H1 (cell line): ENCODE measurements around the gene ITPR3. TPM values are rescaled to one million over a fixed set of nuclear protein-coding genes. Genes with fewer than 3 reads are reported as not detected.

Experiments
- CTCF ChIA-PET: fragments of 300-600 bp; sonication (Branson Sonifier 250); formaldehyde crosslinking; loops from one replicate; lab custom pipeline; 2021; ENCODE audit not compliant: partially characterized antibody; lab: Charles Lee
- POLR2A ChIA-PET: fragments of 300-600 bp; sonication (Branson Sonifier 250); formaldehyde crosslinking; loops from one replicate; lab custom pipeline; 2021; ENCODE audit warnings: inconsistent platforms; ENCODE audit not compliant: partially characterized antibody; lab: Charles Lee
- DNase-seq, 2 experiments: peaks; one replicate each; pipeline versions ENCODE4 v3.0.0 to v3.0.0-alpha.2; 2010 to 2022; ENCODE audit warnings: low spot score in 2 of 2, low read depth in 1 of 2, mixed read lengths in 1 of 2
- FAIRE-seq: peaks from 2 replicates; lab custom pipeline; 2011; peaks lifted over from hg19 to GRCh38; lab: Jason Lieb, UNC
- H2AFZ ChIP-seq: 2 replicates; pipeline ENCODE4 v1.8.1; 2012; ENCODE audit warnings: low read length, inconsistent platforms
- H2AK5ac ChIP-seq: 2 replicates; pipeline ENCODE4 v1.6.1; 2013; ENCODE audit warnings: low read depth, low read length
- H2BK120ac ChIP-seq: replicated peaks from 2 replicates; pipeline ENCODE3; 2013; ENCODE audit warnings: low read depth, low read length, inconsistent platforms
- H2BK12ac ChIP-seq: 2 replicates; pipeline ENCODE4 v1.6.1; 2013; ENCODE audit warnings: low read depth, low read length
- H2BK15ac ChIP-seq: 2 replicates; pipeline ENCODE4 v1.6.1; 2013; ENCODE audit warnings: low read length
- H2BK20ac ChIP-seq: 2 replicates; pipeline ENCODE4 v1.6.1; 2013; ENCODE audit warnings: low read length
- H2BK5ac ChIP-seq: 2 replicates; pipeline ENCODE4 v1.6.1; 2013; ENCODE audit warnings: low read depth, low read length
- H3K14ac ChIP-seq: 2 replicates; pipeline ENCODE4 v1.6.1; 2013; ENCODE audit warnings: inconsistent platforms; ENCODE audit not compliant: insufficient read length
- H3K18ac ChIP-seq: 2 replicates; pipeline ENCODE4 v1.6.1; 2013; ENCODE audit warnings: low read length; ENCODE audit errors: extremely low read depth
- H3K23ac ChIP-seq: 2 replicates; pipeline ENCODE4 v1.6.1; 2013; ENCODE audit warnings: inconsistent platforms; ENCODE audit not compliant: insufficient read length
- H3K23me2 ChIP-seq: 2 replicates; pipeline ENCODE4 v1.6.1; 2013; ENCODE audit warnings: low read depth, low read length
- H3K27ac ChIP-seq: 2 replicates; pipeline ENCODE4 v1.6.1; 2011; ENCODE audit warnings: low read depth, low read length, inconsistent platforms
- H3K27me3 ChIP-seq, 4 experiments: replicated peaks in 1 of 4; 1 replicate in 1 of 4; 2 replicates in 3 of 4; pipeline versions ENCODE4 v1.6.1 to v1.8.1; 2011 to 2013; ENCODE audit warnings: low read length in 3 of 4, mild to moderate bottlenecking in 3 of 4, inconsistent platforms in 2 of 4, mixed read lengths in 2 of 4, moderate library complexity in 1 of 4; ENCODE audit not compliant: control insufficient read depth in 3 of 4, insufficient read depth in 3 of 4; ENCODE audit errors: extremely low read depth in 1 of 4
- H3K36me3 ChIP-seq, 4 experiments: 2 replicates each; pipeline versions ENCODE4 v1.6.1 to v1.8.1; 2011 to 2013; ENCODE audit warnings: mild to moderate bottlenecking in 4 of 4, low read length in 3 of 4, moderate library complexity in 2 of 4, control low read depth in 1 of 4, inconsistent platforms in 1 of 4; ENCODE audit not compliant: insufficient read depth in 4 of 4, control insufficient read depth in 2 of 4
- H3K4ac ChIP-seq: replicated peaks from 2 replicates; pipeline ENCODE3; 2013; ENCODE audit warnings: low read length, low read depth, mixed read lengths, inconsistent platforms; ENCODE audit not compliant: insufficient read length
- H3K4me1 ChIP-seq, 4 experiments: replicated peaks in 1 of 4; 1 replicate in 1 of 4; 2 replicates in 3 of 4; pipeline versions ENCODE4 v1.6.1 to v1.8.1; 2011 to 2013; ENCODE audit warnings: low read length in 3 of 4, inconsistent platforms in 2 of 4, mixed read lengths in 1 of 4; ENCODE audit not compliant: insufficient read depth in 4 of 4, control insufficient read depth in 3 of 4
- H3K4me2 ChIP-seq, 2 experiments: 2 replicates each; pipeline versions ENCODE4 v1.6.1 to v1.8.1; 2011 to 2013; ENCODE audit warnings: low read depth in 2 of 2, low read length in 2 of 2, control low read depth in 1 of 2, inconsistent platforms in 1 of 2, mild to moderate bottlenecking in 1 of 2; ENCODE audit not compliant: insufficient read depth in 1 of 2
- H3K4me3 ChIP-seq, 4 experiments: fragments of 200-600, 300-600 bp in 1 of 4; sonication (generic), shearing (Covaris generic), sonication (Bioruptor Twin) in 1 of 4; 2 replicates each; pipeline versions ENCODE4 v1.5.1 to v1.8.1; 2011 to 2016; ENCODE audit warnings: low read length in 4 of 4, low read depth in 3 of 4, control low read depth in 2 of 4, inconsistent platforms in 2 of 4, mild to moderate bottlenecking in 2 of 4, mixed read lengths in 1 of 4, moderate library complexity in 1 of 4; ENCODE audit not compliant: insufficient read depth in 2 of 4; ENCODE audit errors: extremely low read depth in 1 of 4
- H3K56ac ChIP-seq: replicated peaks from 2 replicates; pipeline ENCODE3; 2013; ENCODE audit warnings: low read depth, mild to moderate bottlenecking, mixed read lengths, low read length, inconsistent platforms; ENCODE audit not compliant: insufficient read length
- H3K79me1 ChIP-seq: 2 replicates; pipeline ENCODE4 v1.6.1; 2013; ENCODE audit warnings: low read depth, low read length, control low read depth
- H3K79me2 ChIP-seq, 2 experiments: 2 replicates each; pipeline versions ENCODE4 v1.6.1 to v1.8.1; 2012 to 2013; ENCODE audit warnings: low read length in 2 of 2, mild to moderate bottlenecking in 2 of 2, inconsistent platforms in 1 of 2; ENCODE audit not compliant: insufficient read depth in 2 of 2, control insufficient read depth in 1 of 2
- H3K9ac ChIP-seq, 4 experiments: replicated peaks in 1 of 4; 1 replicate in 1 of 4; 2 replicates in 3 of 4; pipeline versions ENCODE4 v1.6.1 to v1.8.1; 2011 to 2013; ENCODE audit warnings: low read depth in 3 of 4, low read length in 3 of 4, control low read depth in 2 of 4, mild to moderate bottlenecking in 2 of 4, moderate library complexity in 2 of 4, inconsistent platforms in 1 of 4; ENCODE audit errors: extremely low read depth in 1 of 4
- H3K9me3 ChIP-seq, 2 experiments: 2 replicates each; pipeline versions ENCODE4 v1.6.1 to v1.8.1; 2012 to 2013; ENCODE audit warnings: mild to moderate bottlenecking in 2 of 2, moderate library complexity in 2 of 2, control low read depth in 1 of 2, inconsistent platforms in 1 of 2, low read depth in 1 of 2, low read length in 1 of 2, mixed read lengths in 1 of 2; ENCODE audit not compliant: insufficient read depth in 2 of 2
- H4K20me1 ChIP-seq, 2 experiments: replicated peaks in 1 of 2; 2 replicates each; pipeline versions ENCODE3 to v1.8.1; 2011 to 2013; ENCODE audit warnings: inconsistent platforms in 2 of 2, low read length in 2 of 2, mild to moderate bottlenecking in 1 of 2; ENCODE audit not compliant: insufficient read depth in 2 of 2, control insufficient read depth in 1 of 2
- H4K5ac ChIP-seq: 2 replicates; pipeline ENCODE4 v1.6.1; 2013; ENCODE audit warnings: low read length, low read depth, mixed read lengths, inconsistent platforms; ENCODE audit not compliant: insufficient read length
- H4K8ac ChIP-seq: 2 replicates; pipeline ENCODE4 v1.8.0; 2013; ENCODE audit warnings: mild to moderate bottlenecking, moderate library complexity, low read length, inconsistent platforms; ENCODE audit not compliant: insufficient read depth; ENCODE audit errors: extremely low read depth
- H4K91ac ChIP-seq: replicated peaks from 2 replicates; pipeline ENCODE3; 2013; ENCODE audit warnings: low read length, mixed read lengths, inconsistent platforms; ENCODE audit not compliant: insufficient read length
- CHD1 ChIP-seq: IDR thresholded peaks from 2 replicates; pipeline ENCODE4 v1.6.1; 2012; ENCODE audit warnings: low read depth, low read length, improper control_type of control experiment
- HDAC2 ChIP-seq, 2 experiments: fragments of 300-600 bp in 1 of 2; sonication (generic) in 1 of 2; IDR thresholded peaks; 2 replicates each; pipeline ENCODE4 v1.6.1; 2011 to 2012; ENCODE audit warnings: low read depth in 2 of 2, low read length in 2 of 2, mild to moderate bottlenecking in 2 of 2, moderate library complexity in 2 of 2, borderline replicate concordance in 1 of 2, inconsistent platforms in 1 of 2
- JUND ChIP-seq: IDR thresholded peaks from 2 replicates; pipeline ENCODE4 v1.6.1; 2011; ENCODE audit warnings: mild to moderate bottlenecking, improper control_type of control experiment, low read length
- SIN3A ChIP-seq, 2 experiments: IDR thresholded peaks in 1 of 2; conservative IDR thresholded peaks in 1 of 2; 2 replicates each; pipeline ENCODE4 v1.6.1; 2011 to 2012; ENCODE audit warnings: low read length in 2 of 2, improper control_type of control experiment in 1 of 2, low read depth in 1 of 2, mild to moderate bottlenecking in 1 of 2
- TEAD4 ChIP-seq: IDR thresholded peaks from 2 replicates; pipeline ENCODE4 v1.6.1; 2012; ENCODE audit warnings: low read depth, low read length, inconsistent platforms, mixed read lengths
- WGBS, 2 experiments: shearing (Covaris generic) in 1 of 2; methylation state at CpG; one replicate each; pipeline versions ENCODE4 v1.1.6 to v1.1.7; 2013 to 2015; ENCODE audit warnings: low lambda C conversion rate in 2 of 2, mixed read lengths in 2 of 2, inconsistent platforms in 1 of 2, low coverage in 1 of 2, missing lambda C conversion rate in 1 of 2; ENCODE audit not compliant: insufficient replicate concordance in 2 of 2, insufficient coverage in 1 of 2, insufficient read length in 1 of 2; ENCODE audit errors: extremely low coverage in 1 of 2, missing lambda C conversion rate in 1 of 2; 5-methylcytosine and 5-hydroxymethylcytosine counted together
- polyA plus RNA-seq, 7 experiments: library from polyadenylated mRNA; depleted of rRNA in 3 of 7; stranded (reverse) in 5 of 7; unstranded in 2 of 7; fragments of >200 nt in 5 of 7; fragments of 200-250 nt in 2 of 7; gene quantifications; 1 replicate in 5 of 7; 2 replicates in 1 of 7; 4 replicates in 1 of 7; pipeline versions ENCODE4 v1.2.1 to v1.2.3, GENCODE V29; 2011 to 2013; ENCODE audit warnings: missing spikeins in 2 of 7, mixed read lengths in 2 of 7
- total RNA-seq: library from RNA; stranded (reverse); fragmentation: NEBNext Ultra II Directional; extraction: Animal tissue kit (Norgen Biotek cat#: 25700); gene quantifications from 2 replicates; pipeline ENCODE4 v1.2.1, GENCODE V29; 2021
- TF ChIP-seq, protein P1 (sequence below), 3 experiments: IDR thresholded peaks; 1 replicate in 2 of 3; 2 replicates in 1 of 3; pipeline versions ENCODE4 v1.5.1 to v1.6.1; 2011; ENCODE audit warnings: low read length in 3 of 3, mild to moderate bottlenecking in 3 of 3, inconsistent platforms in 2 of 3, low read depth in 1 of 3, moderate library complexity in 1 of 3; ENCODE audit not compliant: insufficient read depth in 1 of 3; ENCODE audit errors: control extremely low read depth in 1 of 3
- TF ChIP-seq, protein P2 (sequence below): IDR thresholded peaks from 2 replicates; pipeline ENCODE4 v1.6.1; 2012; ENCODE audit warnings: inconsistent platforms
- TF ChIP-seq, protein P3 (sequence below): IDR thresholded peaks from 2 replicates; pipeline ENCODE4 v1.6.1; 2012; ENCODE audit warnings: low read length, inconsistent platforms

The ITPR3 gene
- total and polyA plus RNA-seq, 2 of the 8 experiments (the other 6 are each of a cell fraction or from before 2014, with no cell fraction given), result 29.1 to 45.7 TPM

DNA sequence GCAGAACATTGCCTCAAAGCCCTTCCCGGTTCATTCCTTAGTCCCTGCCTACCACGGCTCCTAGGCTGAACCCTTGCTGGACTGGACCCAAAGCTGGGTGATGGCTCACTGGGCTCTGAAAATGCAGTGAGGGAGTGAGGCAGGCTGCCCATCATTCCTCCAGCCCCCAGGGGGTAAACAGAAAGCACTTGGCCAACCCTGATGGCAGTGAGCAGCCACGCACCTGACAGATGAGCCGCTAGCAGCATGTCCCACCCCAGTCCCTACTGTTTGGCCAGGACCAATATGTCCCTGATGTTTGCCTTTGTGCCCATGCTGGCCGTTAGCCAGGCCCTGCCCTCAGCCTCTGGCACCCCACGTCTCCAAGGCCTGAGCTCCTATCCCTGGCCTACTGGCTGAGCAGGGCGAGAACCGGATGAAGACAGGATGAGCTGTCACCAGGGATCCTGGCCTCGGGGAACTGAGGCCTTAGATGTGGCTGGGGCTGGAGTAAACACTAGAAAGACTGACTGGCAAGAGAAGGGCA is 21.6 kb upstream of the ITPR3 start:
- H4K8ac ChIP-seq, result peak overlapping the region; percentile 89; the same call in 1 of the 2 replicates
- H3K23me2 ChIP-seq, result no peaks in the 10 kb centered on the region
- H3K56ac ChIP-seq, result no peak overlapping the region
- no peak overlapping the region for H2AFZ ChIP-seq
- no peak overlapping the region for H4K91ac ChIP-seq
- H4K20me1 ChIP-seq, result no peaks in the 10 kb centered on the region
- H2BK20ac ChIP-seq, result no peak overlapping the region
- H3K27ac ChIP-seq, result no peak overlapping the region
- H2AK5ac ChIP-seq, result no peak overlapping the region
- no peak overlapping the region for H4K5ac ChIP-seq
- no peak overlapping the region for H2BK15ac ChIP-seq
- no peak overlapping the region for H3K4me3 ChIP-seq
- H3K18ac ChIP-seq, result no peak overlapping the region
- no peaks in the 10 kb centered on the region for H3K79me1 ChIP-seq
- H3K14ac ChIP-seq, result no peak overlapping the region
- no peak overlapping the region for H2BK120ac ChIP-seq
- H3K4me1 ChIP-seq, result peaks cover 0 to 4% (median 0%) of the 10 kb centered on the region in 4 experiments; a peak in 2 of 7 replicates
- no peak for FAIRE-seq
- CTCF ChIA-PET, result interaction anchor here (0.6 to 9.3 kb wide), 8 partner anchors 8 to 1791 kb away, joined by 3 to 57 read pairs (median 6); partner anchors contain the start of gene ITPR3
- peaks cover 0 to 3% of the 10 kb centered on the region in 2 experiments; a peak in 1 of 4 replicates for H3K9me3 ChIP-seq
- H3K23ac ChIP-seq, result no peak overlapping the region
- H2BK5ac ChIP-seq, result no peak overlapping the region
- no peaks in the 10 kb centered on the region for H3K79me2 ChIP-seq
- no peaks in the 10 kb centered on the region for H3K27me3 ChIP-seq
- no peak overlapping the region for H3K9ac ChIP-seq
- POLR2A ChIA-PET, result interaction anchor here (2.1 kb wide), 1 partner anchor 8 kb away, joined by 6 read pairs; no protein-coding TSS in a partner anchor
- H2BK12ac ChIP-seq, result no peak overlapping the region
- no peak for DNase-seq
- 88% methylated on average over 9 of the region's 9 CpGs; no CpG with 5 or more reads in 1 of the 2 experiments for WGBS, 2 experiments
- H3K4ac ChIP-seq, result no peak overlapping the region
- no peaks in the 10 kb centered on the region for H3K36me3 ChIP-seq
- no peak overlapping the region for H3K4me2 ChIP-seq
- TF ChIP-seq, protein P1, sequence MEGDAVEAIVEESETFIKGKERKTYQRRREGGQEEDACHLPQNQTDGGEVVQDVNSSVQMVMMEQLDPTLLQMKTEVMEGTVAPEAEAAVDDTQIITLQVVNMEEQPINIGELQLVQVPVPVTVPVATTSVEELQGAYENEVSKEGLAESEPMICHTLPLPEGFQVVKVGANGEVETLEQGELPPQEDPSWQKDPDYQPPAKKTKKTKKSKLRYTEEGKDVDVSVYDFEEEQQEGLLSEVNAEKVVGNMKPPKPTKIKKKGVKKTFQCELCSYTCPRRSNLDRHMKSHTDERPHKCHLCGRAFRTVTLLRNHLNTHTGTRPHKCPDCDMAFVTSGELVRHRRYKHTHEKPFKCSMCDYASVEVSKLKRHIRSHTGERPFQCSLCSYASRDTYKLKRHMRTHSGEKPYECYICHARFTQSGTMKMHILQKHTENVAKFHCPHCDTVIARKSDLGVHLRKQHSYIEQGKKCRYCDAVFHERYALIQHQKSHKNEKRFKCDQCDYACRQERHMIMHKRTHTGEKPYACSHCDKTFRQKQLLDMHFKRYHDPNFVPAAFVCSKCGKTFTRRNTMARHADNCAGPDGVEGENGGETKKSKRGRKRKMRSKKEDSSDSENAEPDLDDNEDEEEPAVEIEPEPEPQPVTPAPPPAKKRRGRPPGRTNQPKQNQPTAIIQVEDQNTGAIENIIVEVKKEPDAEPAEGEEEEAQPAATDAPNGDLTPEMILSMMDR (IDR thresholded peaks at IDR 0.05; ENCODE audit: control extremely low read depth in 1 of 3, insufficient read depth in 1 of 3, low read depth in 1 of 3, low read length in 3 of 3), result no peak
- TF ChIP-seq TEAD4, result no peak
- TF ChIP-seq, protein P2, sequence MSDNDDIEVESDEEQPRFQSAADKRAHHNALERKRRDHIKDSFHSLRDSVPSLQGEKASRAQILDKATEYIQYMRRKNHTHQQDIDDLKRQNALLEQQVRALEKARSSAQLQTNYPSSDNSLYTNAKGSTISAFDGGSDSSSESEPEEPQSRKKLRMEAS, result no peak
- no peak for TF ChIP-seq JUND
- no peak for TF ChIP-seq CHD1
- TF ChIP-seq HDAC2 (IDR thresholded peaks at IDR 0.05; ENCODE audit: borderline replicate concordance in 1 of 2, low read depth in 2 of 2, low read length in 2 of 2), result no peak
- TF ChIP-seq, protein P3, sequence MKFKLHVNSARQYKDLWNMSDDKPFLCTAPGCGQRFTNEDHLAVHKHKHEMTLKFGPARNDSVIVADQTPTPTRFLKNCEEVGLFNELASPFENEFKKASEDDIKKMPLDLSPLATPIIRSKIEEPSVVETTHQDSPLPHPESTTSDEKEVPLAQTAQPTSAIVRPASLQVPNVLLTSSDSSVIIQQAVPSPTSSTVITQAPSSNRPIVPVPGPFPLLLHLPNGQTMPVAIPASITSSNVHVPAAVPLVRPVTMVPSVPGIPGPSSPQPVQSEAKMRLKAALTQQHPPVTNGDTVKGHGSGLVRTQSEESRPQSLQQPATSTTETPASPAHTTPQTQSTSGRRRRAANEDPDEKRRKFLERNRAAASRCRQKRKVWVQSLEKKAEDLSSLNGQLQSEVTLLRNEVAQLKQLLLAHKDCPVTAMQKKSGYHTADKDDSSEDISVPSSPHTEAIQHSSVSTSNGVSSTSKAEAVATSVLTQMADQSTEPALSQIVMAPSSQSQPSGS, result no peak
- TF ChIP-seq SIN3A (conservative IDR thresholded peaks at IDR 0.05 in 1 of 2, IDR thresholded peaks at IDR 0.05 in 1 of 2; ENCODE audit: low read depth in 1 of 2, low read length in 2 of 2), result no peak
